Ureter (tissue), 1 donor: ENCODE data around the gene POLE. TPM values are rescaled to one million over a fixed set of nuclear protein-coding genes. Genes with fewer than 3 reads are reported as not detected.
A peak's percentile ranks its signal among the peaks of the same experiment; 100 is the strongest.

Source experiments
- DNase-seq: peaks from one replicate; pipeline ENCODE4 v3.0.0-alpha.2; 2020; ENCODE audit warnings: low spot score
- total RNA-seq: library from RNA; stranded (reverse); gene quantifications from one replicate; pipeline ENCODE4 v1.2.4, GENCODE V29; 2023
- donor health status: DM: yes; HTN: yes; CAD: no.

Gene POLE
- total RNA-seq, result 42.4 TPM

- DNase-seq, result peak; percentile 95
Observed at GRCh38 chr12:132687211-132688164, at the start of gene POLE, which contains the start of gene PXMP2. Gene POLE (minus strand): TSS chr12:132687342. CDS start chr12:132687315, 27 bp downstream. Gene PXMP2 (plus strand): TSS chr12:132687587. CDS start chr12:132687671, 84 bp downstream.

- DNase-seq, result no peak
Observed at GRCh38 chr12:132736913-132737312, 49.8 kb upstream of the POLE start.

DNA sequence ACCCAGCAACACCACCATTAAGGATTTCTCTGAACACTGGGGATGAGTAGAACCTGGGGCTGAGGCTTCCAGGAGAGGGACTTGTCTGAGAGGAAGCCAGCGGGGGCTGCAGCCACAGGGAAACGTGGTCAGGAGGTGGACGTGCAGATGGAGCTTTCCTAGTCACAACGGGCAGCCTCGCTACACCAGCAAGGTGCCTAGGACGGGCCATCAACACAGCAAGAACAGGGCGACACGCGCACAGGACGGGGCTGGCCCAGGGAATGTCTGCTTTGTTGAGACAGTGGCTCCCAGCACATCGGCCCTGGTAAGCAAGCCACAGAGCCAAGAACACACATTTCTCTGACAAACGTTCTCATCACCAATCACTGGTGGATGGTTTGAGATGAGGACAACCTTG lies 49.2 kb upstream of the POLE start:
- no peak for DNase-seq

DNA sequence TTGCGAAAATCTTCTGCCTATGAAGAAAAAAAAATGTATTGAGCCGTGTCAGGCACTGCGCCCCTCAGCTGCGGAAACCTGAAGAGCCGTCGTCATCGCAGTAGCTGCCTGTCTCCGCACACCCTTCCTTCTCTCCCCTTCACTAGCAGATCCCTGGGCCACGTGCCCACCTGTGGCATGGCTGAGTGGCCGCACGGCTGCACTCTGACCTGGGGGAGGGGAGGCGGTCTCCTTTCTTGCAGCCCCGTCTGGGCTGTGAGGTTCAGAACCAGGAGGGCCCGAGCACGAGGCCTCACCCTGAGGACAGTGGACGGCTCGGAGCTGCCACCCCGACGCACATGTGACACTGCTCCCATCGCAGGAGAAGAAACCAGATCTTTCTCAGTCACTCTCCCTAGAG lies 48.4 kb upstream of the POLE start:
- no peak for DNase-seq

DNA sequence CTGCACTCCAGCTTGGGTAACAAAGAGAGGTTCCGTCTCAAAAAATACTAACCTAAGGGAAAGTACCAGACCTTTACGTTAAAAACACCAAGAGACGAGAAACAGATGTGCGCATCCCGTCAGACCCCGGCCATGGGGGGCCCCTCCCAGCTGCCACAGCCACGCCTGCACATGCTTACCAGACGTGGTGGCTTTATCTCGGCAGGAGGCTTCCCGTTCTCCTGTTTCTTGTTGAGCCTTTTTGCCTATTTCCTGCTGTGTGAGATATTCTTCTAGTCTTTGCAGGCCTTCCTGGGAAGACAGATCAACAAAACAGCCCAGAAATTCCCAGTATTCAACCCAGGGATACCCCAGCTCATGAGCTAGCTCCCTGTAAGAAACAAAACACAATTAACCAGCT lies 47.1 kb upstream of the POLE start:
- DNase-seq, result no peak

- no peak for DNase-seq
Observed at GRCh38 chr12:132731574-132731973, 44.4 kb upstream of the POLE start.

DNA sequence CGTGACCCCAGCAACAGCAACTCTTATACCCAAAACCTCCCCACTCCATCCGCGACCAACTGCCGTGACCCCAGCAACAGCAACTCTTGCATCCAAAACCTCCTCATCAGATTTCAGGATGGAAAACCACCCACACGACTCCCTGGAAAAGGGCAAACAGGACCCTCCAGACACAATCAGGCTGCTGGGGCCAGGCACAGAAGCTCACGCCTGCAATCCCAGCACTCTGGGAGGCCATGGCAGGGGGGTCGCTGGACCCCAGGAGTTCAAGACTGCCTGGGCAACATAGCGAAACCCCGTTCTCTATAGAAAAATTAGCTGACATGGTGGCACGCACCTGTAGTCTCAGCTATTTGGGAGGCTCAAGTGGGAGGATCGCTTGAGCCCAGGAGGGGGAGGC lies 43.2 kb upstream of the POLE start:
- DNase-seq, result no peak

- DNase-seq, result no peak
Observed at GRCh38 chr12:132729541-132730320, 42.6 kb upstream of the POLE start.

DNA sequence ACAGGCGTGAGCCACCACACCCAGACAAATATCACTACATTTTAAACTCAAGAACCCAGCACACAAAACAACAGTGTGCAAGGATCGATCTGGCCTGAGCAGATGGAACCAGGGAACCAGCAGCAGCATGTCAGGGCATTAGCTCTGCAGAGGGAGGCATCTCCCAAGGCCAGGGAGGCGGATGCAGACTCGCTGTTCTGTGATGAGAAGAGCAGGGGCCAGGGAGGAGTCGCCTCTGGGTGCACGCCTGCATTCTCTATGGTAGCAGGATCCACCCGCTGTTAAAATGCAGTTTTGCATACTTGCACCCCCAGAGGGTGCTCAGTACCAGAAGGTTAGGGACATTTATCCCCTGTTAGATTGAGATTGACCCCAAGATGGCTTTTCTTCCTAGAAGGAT lies 41.4 kb upstream of the POLE start:
- DNase-seq, result no peak

- no peak for DNase-seq
Observed at GRCh38 chr12:132727091-132727794, 40.1 kb upstream of the POLE start.

GRCh38 chr12:132726386-132726785 lies 39.2 kb upstream of the POLE start:
- DNase-seq, result no peak

GRCh38 chr12:132724506-132725241 lies 37.5 kb upstream of the POLE start:
- no peak for DNase-seq

- DNase-seq, result no peak
Observed at GRCh38 chr12:132723764-132724140, 36.6 kb upstream of the POLE start.

GRCh38 chr12:132723015-132723763 lies 36.0 kb upstream of the POLE start:
- no peak for DNase-seq

GRCh38 chr12:132720606-132721345 lies 33.6 kb upstream of the POLE start:
- no peak for DNase-seq

GRCh38 chr12:132719954-132720324 lies 32.8 kb upstream of the POLE start:
- no peak for DNase-seq

- no peak for DNase-seq
Observed at GRCh38 chr12:132719141-132719953, 32.2 kb upstream of the POLE start.

DNA sequence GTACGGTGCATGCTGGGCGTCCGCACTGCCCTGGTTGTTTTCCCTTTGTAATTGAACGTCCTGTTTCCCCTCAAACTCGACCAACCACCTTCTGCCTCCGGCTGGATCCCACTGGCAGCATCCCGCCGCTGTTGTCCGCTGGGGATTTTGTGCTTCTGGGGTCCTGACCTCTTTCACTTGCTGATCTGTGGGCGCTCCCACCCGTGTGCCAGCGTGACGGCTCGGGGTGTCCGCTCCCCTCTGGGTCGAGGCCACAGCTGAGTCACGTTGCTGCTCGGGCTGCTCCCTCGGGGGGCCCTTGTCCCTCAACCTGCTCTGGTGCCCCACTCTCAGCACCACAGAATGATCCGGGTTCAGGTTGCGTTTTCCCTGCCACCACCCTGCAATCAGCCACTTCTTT lies 31.5 kb upstream of the POLE start:
- no peak for DNase-seq
